ENCODE results near the gene MDM2.
"Not testable (repeated sequence)": the region's sequence is repeated elsewhere in the genome, so short reads cannot be mapped to it uniquely, and the experiment has no call there.

GRCh38 chr12:68819481-68819880 is 11.5 kb downstream of the MDM2 start:
- TF ChIP-seq POLR2A (IDR thresholded peaks at IDR 0.05; ENCODE audit: low read length); GATA1 (IDR thresholded peaks at IDR 0.05; ENCODE audit: low read depth, low read length): not testable (repeated sequence)

Data from erythroblast (primary cell).